Endothelial cell of umbilical vein (primary cell): ENCODE data around the gene NTRK2. TPM values are rescaled to one million over a fixed set of nuclear protein-coding genes. Genes with fewer than 3 reads are reported as not detected.

Experiments
- BruUV-seq: library from RNA; stranded (reverse); fragments of 400-500 nt; replicated peaks from 2 replicates; lab custom pipeline; 2021; lab: Mats Ljungman, UMichigan
- CTCF ChIA-PET: fragments of 300-600, 350-600 bp; sonication (Branson Sonifier 250); formaldehyde crosslinking; loops from one replicate; lab custom pipeline; 2021; ENCODE audit warnings: antibody characterized with exemption, inconsistent platforms; lab: Charles Lee
- POLR2A ChIA-PET: fragments of 300-600, 350-600 bp; sonication (Branson Sonifier 250); formaldehyde crosslinking; loops from one replicate; lab custom pipeline; 2021; ENCODE audit warnings: antibody characterized with exemption, inconsistent platforms; lab: Charles Lee
- DNase-seq: peaks from one replicate; pipeline ENCODE4 v3.0.0-alpha.2; 2011; ENCODE audit warnings: low read depth, low spot score
- FAIRE-seq: peaks from 2 replicates; lab custom pipeline; 2011; peaks lifted over from hg19 to GRCh38; lab: Jason Lieb, UNC
- H2AFZ ChIP-seq: 2 replicates; pipeline ENCODE4 v1.6.0; 2012; ENCODE audit warnings: low read depth, low read length, control low read depth, inconsistent platforms
- H3K27ac ChIP-seq: 2 replicates; pipeline ENCODE4 v1.5.1; 2011; ENCODE audit warnings: low read depth, mild to moderate bottlenecking, control low read depth, low read length, moderate library complexity; ENCODE audit not compliant: insufficient read depth
- H3K27me3 ChIP-seq, 2 experiments: 2 replicates each; pipeline versions ENCODE4 v1.6.0 to v1.6.1; 2011; ENCODE audit warnings: low read length in 2 of 2, mixed read lengths in 1 of 2; ENCODE audit not compliant: control insufficient read depth in 2 of 2, insufficient read depth in 2 of 2
- H3K36me3 ChIP-seq, 2 experiments: 2 replicates in 1 of 2; 3 replicates in 1 of 2; pipeline ENCODE4 v1.5.1; 2011; ENCODE audit warnings: low read length in 2 of 2, mild to moderate bottlenecking in 1 of 2, moderate library complexity in 1 of 2; ENCODE audit not compliant: control insufficient read depth in 2 of 2, insufficient read depth in 2 of 2; ENCODE audit errors: extremely low read depth in 1 of 2
- H3K4me1 ChIP-seq: 3 replicates; pipeline ENCODE4 v1.5.1; 2011; ENCODE audit warnings: mild to moderate bottlenecking, low read length; ENCODE audit not compliant: control insufficient read depth, insufficient read depth; ENCODE audit errors: extremely low read depth
- H3K4me2 ChIP-seq: 2 replicates; pipeline ENCODE4 v1.6.1; 2011; ENCODE audit warnings: low read length, control low read depth, mixed read lengths; ENCODE audit not compliant: insufficient read depth
- H3K4me3 ChIP-seq, 3 experiments: fragments of 200-600 bp in 1 of 3; sonication (generic), shearing (Covaris generic) in 1 of 3; replicated peaks in 1 of 3; 2 replicates each; pipeline ENCODE4 v1.5.1; 2011 to 2016; ENCODE audit warnings: control low read depth in 3 of 3, low read length in 3 of 3, mild to moderate bottlenecking in 2 of 3, inconsistent platforms in 1 of 3, low read depth in 1 of 3, moderate library complexity in 1 of 3; ENCODE audit not compliant: insufficient read depth in 1 of 3
- H3K79me2 ChIP-seq: 2 replicates; pipeline ENCODE4 v1.6.0; 2012; ENCODE audit warnings: low read length, inconsistent platforms; ENCODE audit not compliant: control insufficient read depth, insufficient read depth
- H3K9ac ChIP-seq: replicated peaks from 2 replicates; pipeline ENCODE3; 2011; ENCODE audit warnings: low read length, control low read depth; ENCODE audit not compliant: insufficient read depth; ENCODE audit errors: extremely low read depth
- H3K9me1 ChIP-seq: replicated peaks from 3 replicates; pipeline ENCODE4 v1.6.0; 2011; ENCODE audit warnings: mild to moderate bottlenecking, low read length; ENCODE audit not compliant: control insufficient read depth, insufficient read depth; ENCODE audit errors: extremely low read depth
- H3K9me3 ChIP-seq: replicated peaks from 2 replicates; pipeline ENCODE4 v1.5.1; 2012; ENCODE audit warnings: low read length, inconsistent platforms; ENCODE audit not compliant: control insufficient read depth, insufficient read depth
- H4K20me1 ChIP-seq: replicated peaks from 2 replicates; pipeline ENCODE3; 2011; ENCODE audit warnings: mild to moderate bottlenecking, low read length; ENCODE audit not compliant: control insufficient read depth, insufficient read depth; ENCODE audit errors: extremely low read depth
- EZH2 ChIP-seq: IDR thresholded peaks from 2 replicates; pipeline ENCODE4 v1.6.1; 2012; ENCODE audit warnings: borderline replicate concordance, low read depth, mild to moderate bottlenecking, moderate library complexity, low read length, inconsistent platforms; ENCODE audit not compliant: severe bottlenecking
- FOS ChIP-seq: IDR thresholded peaks from 2 replicates; pipeline ENCODE4 v1.6.1; 2011; ENCODE audit warnings: mild to moderate bottlenecking, low read length, moderate library complexity, borderline replicate concordance; ENCODE audit not compliant: insufficient read depth
- GATA2 ChIP-seq: IDR thresholded peaks from 2 replicates; pipeline ENCODE4 v1.7.0; 2011; ENCODE audit warnings: low read depth, mild to moderate bottlenecking, moderate library complexity, mixed read lengths, low read length; ENCODE audit not compliant: insufficient read length, insufficient read depth
- JUN ChIP-seq: IDR thresholded peaks from 2 replicates; pipeline ENCODE4 v1.6.1; 2011; ENCODE audit warnings: borderline replicate concordance, low read depth; ENCODE audit not compliant: insufficient read length, insufficient read depth
- MYC ChIP-seq: IDR thresholded peaks from one replicate; pipeline ENCODE4 v1.6.1; 2011; ENCODE audit warnings: mild to moderate bottlenecking, low read depth, low read length
- POLR2A ChIP-seq: IDR thresholded peaks from 2 replicates; pipeline ENCODE4 v1.6.1; 2012; ENCODE audit warnings: low read depth, mild to moderate bottlenecking, control low read depth, low read length
- POLR2AphosphoS5 ChIP-seq: IDR thresholded peaks from 2 replicates; pipeline ENCODE4 v1.6.1; 2012; ENCODE audit warnings: low read depth, mild to moderate bottlenecking, control low read depth, low read length, moderate library complexity; ENCODE audit not compliant: insufficient read depth
- dilution Hi-C: fragments of 300-500 bp; cut with MboI; formaldehyde crosslinking; loops from one replicate; pipeline ENCODE4 v1.15.0; 2019; ENCODE audit warnings: low sequenced_read_pairs; ENCODE audit not compliant: extremely low pct_ligation_motif_present
- intact Hi-C: fragments of 100-400 bp; cut with micrococcal nuclease; formaldehyde crosslinking; loops from one replicate; pipeline ENCODE4 v1.10.0; 2022
- polyA plus RNA-seq, 4 experiments: library from polyadenylated mRNA; depleted of rRNA in 3 of 4; stranded (reverse) in 3 of 4; unstranded in 1 of 4; fragments of >200 nt; gene quantifications; 2 replicates each; pipeline versions ENCODE4 v1.2.1 to v1.2.3, GENCODE V29; 2011 to 2012; ENCODE audit warnings: missing spikeins in 1 of 4
- total RNA-seq: library from RNA; stranded (reverse); gene quantifications from 2 replicates; pipeline ENCODE4 v1.2.3, GENCODE V29; 2021
- TF ChIP-seq, protein P1 (sequence below): IDR thresholded peaks from 2 replicates; pipeline ENCODE4 v1.6.1; 2011; ENCODE audit not compliant: insufficient read depth, insufficient read length
- TF ChIP-seq, protein P2 (sequence below), 2 donors: IDR thresholded peaks; 1 replicate in 1 of 2; 2 replicates in 1 of 2; pipeline ENCODE4 v1.5.1; 2011; ENCODE audit warnings: low read length in 2 of 2, mild to moderate bottlenecking in 2 of 2, moderate library complexity in 2 of 2, control low read depth in 1 of 2, inconsistent platforms in 1 of 2, low read depth in 1 of 2; ENCODE audit not compliant: insufficient read depth in 1 of 2; ENCODE audit errors: extremely low read depth in 1 of 2

Gene NTRK2
- total and polyA plus RNA-seq, 2 donors (not counting 3 experiments of a cell fraction or from before 2014, with no cell fraction given): 0.01 to 0.13 TPM

DNA sequence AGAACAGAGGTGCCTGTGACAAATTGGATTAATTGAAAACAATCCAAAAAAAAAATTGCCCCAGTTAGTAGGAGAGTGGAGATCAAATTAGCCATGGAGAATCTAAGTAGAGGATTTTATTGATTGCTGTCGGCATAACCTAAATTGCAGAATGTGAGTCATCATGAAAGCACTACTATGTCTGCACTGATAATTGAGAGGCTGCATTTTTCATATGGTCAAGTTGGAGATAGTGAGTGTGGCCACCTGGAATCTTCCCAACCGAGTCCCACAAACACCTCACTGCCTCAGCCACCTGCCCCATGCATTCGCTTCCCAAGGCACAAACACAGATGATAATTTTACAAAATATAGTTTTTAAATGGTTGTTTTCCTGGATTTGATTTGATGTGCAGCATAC is 123.7 kb downstream of the NTRK2 start:
- H3K4me2 ChIP-seq: no peak overlapping the region
- no peak overlapping the region for H3K9ac ChIP-seq
- FAIRE-seq: no peak
- TF ChIP-seq, protein P1, sequence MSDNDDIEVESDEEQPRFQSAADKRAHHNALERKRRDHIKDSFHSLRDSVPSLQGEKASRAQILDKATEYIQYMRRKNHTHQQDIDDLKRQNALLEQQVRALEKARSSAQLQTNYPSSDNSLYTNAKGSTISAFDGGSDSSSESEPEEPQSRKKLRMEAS: no peak
- no peak for TF ChIP-seq JUN
- TF ChIP-seq FOS: no peak
- TF ChIP-seq POLR2A: no peak
- TF ChIP-seq MYC: no peak
- no peak for TF ChIP-seq POLR2AphosphoS5
- TF ChIP-seq, protein P2, sequence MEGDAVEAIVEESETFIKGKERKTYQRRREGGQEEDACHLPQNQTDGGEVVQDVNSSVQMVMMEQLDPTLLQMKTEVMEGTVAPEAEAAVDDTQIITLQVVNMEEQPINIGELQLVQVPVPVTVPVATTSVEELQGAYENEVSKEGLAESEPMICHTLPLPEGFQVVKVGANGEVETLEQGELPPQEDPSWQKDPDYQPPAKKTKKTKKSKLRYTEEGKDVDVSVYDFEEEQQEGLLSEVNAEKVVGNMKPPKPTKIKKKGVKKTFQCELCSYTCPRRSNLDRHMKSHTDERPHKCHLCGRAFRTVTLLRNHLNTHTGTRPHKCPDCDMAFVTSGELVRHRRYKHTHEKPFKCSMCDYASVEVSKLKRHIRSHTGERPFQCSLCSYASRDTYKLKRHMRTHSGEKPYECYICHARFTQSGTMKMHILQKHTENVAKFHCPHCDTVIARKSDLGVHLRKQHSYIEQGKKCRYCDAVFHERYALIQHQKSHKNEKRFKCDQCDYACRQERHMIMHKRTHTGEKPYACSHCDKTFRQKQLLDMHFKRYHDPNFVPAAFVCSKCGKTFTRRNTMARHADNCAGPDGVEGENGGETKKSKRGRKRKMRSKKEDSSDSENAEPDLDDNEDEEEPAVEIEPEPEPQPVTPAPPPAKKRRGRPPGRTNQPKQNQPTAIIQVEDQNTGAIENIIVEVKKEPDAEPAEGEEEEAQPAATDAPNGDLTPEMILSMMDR (IDR thresholded peaks at IDR 0.05; ENCODE audit: extremely low read depth in 1 of 2, insufficient read depth in 1 of 2, low read depth in 1 of 2, low read length in 2 of 2): no peak
- no peak for TF ChIP-seq GATA2
- TF ChIP-seq EZH2: no peak
- no peaks in the 10 kb centered on the region for H3K4me1 ChIP-seq
- H3K79me2 ChIP-seq: no peaks in the 10 kb centered on the region
- CTCF ChIA-PET: interaction anchor here (1.5 kb wide), 1 partner anchor 11 kb away, joined by 3 read pairs; no protein-coding TSS in a partner anchor
- H2AFZ ChIP-seq: no peak overlapping the region
- no peak overlapping the region for H3K27ac ChIP-seq
- no peak for DNase-seq
- no peaks in the 10 kb centered on the region for H4K20me1 ChIP-seq
- no peak overlapping the region for H3K4me3 ChIP-seq
- POLR2A ChIA-PET: no interaction called here
- H3K9me1 ChIP-seq: no peaks in the 10 kb centered on the region
- H3K36me3 ChIP-seq: no peaks in the 10 kb centered on the region
- dilution Hi-C loops: no loop called here
- no TSS peak for BruUV-seq
- intact Hi-C loops: no loop called here
- H3K9me3 ChIP-seq: no peaks in the 10 kb centered on the region
- H3K27me3 ChIP-seq: peaks cover 0 to 2% of the 10 kb centered on the region in 2 experiments
